Frontal cortex (tissue), 4 donors: ENCODE results near the gene ANK3. TPM values are rescaled to one million over a fixed set of nuclear protein-coding genes. Genes with fewer than 3 reads are reported as not detected.
"Not testable (repeated sequence)": the region's sequence is repeated elsewhere in the genome, so short reads cannot be mapped to it uniquely, and the experiment has no call there.

ENCODE experiments used
- DNase-seq, 2 donors: peaks; one replicate each; pipeline ENCODE4 v3.0.0; 2012; ENCODE audit warnings: low spot score in 2 of 2
- FAIRE-seq: peaks from 2 replicates; lab custom pipeline; 2012; peaks lifted over from hg19 to GRCh38; lab: Jason Lieb, UNC
- total RNA-seq: library from RNA; depleted of rRNA; stranded (reverse); fragments of >200 nt; gene quantifications from one replicate; pipeline ENCODE4 v1.2.3, GENCODE V29; 2014
- donor health status: control.
- donor health status: control.
- donor health status: control.

ANK3 gene
- total RNA-seq, 1 donor from 2014 or later = 205 TPM

GRCh38 chr10:60082744-60083344, 306.8 kb downstream of the ANK3 start:
- FAIRE-seq (no peak), DNase-seq (no peak)

GRCh38 chr10:60082341-60082740, 307.3 kb downstream of the ANK3 start:
- FAIRE-seq (no peak), DNase-seq (no peak)

DNA sequence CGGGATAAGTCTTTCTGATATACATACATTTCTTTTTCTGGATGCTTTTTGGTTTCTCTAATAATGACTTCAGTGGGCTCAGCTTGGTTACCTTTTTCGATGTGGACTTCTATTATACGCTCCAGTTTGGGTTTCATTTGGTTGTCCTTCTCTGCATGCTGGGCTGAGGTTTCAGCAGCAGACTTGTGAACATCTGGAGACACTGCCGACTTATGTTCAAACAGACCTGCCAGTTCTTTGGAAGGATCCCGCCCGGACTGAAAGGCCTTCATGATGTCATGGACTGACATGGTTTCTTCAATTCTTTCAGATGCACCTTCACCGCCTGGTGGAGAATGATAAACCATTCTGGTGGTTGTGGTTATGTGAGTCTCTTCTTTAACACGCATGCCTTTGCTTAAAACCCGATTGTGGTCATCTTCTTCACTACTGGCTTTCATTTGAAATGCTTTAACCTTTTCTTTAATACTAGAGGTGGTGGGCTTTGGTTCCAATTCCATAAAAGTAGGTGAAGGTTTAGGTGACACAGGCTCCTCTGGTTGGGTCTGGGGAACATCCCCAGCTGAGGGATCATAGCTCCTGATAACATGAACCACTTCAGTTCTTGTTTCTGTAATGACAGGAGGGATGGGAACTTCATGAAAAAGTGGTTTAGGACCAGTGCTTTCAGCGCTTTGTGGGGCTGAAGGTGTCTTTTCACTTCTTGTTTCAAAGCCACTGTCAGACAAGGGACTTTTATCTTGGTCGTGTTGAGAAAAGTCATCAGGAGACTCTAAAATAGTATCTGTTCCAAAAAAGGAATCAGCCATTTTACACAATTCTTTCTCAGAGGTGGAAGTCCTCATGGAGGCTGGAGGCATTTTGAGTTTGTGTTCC, 315.7 kb downstream of the ANK3 start:
- DNase-seq (no peak), FAIRE-seq (no peak)

- FAIRE-seq = no peak
- DNase-seq = no peak
Observed at GRCh38 chr10:60073397-60073780, 316.3 kb downstream of the ANK3 start.

- no peak for FAIRE-seq
- DNase-seq = no peak
Observed at GRCh38 chr10:60069311-60069710, 320.4 kb downstream of the ANK3 start.

DNA sequence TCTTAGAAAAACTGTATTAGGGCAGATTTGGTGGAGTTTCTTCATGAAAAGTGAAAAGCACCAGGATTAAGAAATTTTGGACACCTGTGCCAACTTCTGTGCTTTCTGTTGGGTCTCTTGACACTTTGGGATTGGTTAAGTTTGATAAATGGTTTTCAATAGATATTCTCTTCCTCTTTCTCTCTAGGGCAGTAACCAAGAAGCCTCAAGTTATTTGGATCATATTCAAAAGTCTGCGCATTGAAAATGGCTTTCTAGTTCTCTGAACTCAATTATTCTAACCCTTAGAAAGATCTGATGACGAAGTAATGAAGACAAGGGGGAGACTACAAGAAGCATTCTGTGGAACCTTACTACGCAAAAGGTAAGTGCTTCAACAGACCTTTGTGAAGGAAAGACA, 339.3 kb downstream of the ANK3 start:
- DNase-seq (no peak), FAIRE-seq (no peak)

- no peak for DNase-seq
- FAIRE-seq = no peak
Observed at GRCh38 chr10:60048091-60048501, 341.6 kb downstream of the ANK3 start.

DNA sequence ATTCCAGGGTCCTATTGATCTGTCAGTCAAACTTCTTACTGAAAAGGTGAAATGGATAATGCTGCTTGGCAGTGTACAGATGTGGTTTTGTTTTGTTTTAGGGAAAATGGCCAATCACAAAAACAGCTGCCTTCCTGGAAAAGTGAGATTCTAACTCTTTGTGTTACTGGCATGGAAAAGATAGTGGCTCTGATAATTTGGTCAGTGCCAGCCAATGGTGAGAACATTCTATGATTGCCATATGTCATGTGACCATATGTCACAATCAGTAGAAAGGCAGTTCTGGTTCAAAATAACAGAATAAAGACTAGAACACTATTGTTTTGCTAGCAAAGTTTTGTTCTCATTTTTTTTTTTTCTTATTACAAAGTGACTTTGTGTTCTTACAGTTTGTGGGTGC, 344.1 kb downstream of the ANK3 start:
- DNase-seq (no peak), FAIRE-seq (no peak)

DNA sequence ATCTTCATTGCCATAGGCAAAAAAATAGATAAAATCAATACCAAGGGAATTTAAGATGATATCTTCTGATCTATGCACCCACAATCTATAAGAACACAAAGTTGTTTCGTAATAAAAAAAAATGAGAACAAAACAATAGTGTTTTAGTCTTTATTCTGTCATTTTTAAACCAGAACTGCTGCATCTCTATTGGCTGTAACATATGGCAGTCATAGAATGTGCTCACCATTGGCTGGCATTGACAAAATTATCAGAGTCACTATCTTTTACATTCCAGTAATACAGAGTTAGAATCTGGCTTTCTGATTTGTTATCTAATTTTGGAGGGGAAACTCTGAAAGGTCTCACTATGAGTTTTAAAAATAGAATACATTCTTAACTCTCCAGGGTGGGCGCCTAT, 344.7 kb downstream of the ANK3 start:
- DNase-seq = no peak
- FAIRE-seq = no peak

DNA sequence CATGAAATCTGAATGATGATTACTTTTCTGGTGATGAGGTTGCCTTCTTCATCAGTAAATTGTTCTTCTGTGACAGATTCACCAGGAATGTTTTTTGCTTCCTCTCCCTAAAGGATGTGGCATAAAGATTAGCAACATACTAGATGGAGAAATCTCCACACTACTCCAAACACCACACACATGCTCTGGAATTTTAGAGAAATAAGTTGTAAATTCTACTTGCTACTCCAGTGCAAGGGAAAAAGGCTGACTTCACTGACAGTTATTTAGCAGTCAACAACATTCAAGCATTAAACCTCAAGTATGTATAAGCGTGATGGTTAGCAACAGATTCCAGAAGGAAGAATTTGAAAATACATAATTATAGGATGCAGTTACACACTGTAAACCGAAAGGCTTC, 345.4 kb downstream of the ANK3 start:
- DNase-seq (no peak), FAIRE-seq (no peak)

- FAIRE-seq = no peak
- DNase-seq = no peak
Observed at GRCh38 chr10:60043561-60044241, 346.0 kb downstream of the ANK3 start.

- no peak for DNase-seq
Observed at GRCh38 chr10:60042914-60043313, 346.8 kb downstream of the ANK3 start.

DNA sequence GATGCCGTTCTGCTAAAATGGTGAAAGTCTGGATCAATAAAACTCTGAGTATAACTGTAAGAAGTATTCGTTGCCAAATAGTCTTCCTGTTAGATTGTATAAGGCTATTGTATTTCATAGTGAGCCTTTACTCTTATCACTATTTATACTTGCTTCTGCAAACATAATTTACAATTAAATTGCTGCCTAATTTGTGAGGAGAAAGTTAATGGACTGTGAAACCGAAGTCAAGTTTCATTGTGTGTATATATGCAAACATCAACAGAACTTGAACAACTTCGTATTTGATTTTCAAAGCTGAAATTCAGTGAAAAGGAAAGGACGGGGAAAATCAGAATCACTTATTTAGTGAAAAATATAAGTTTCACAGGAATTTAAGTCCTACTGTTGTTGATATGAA, 347.4 kb downstream of the ANK3 start:
- FAIRE-seq = no peak
- no peak for DNase-seq

More at GRCh38 chr10:60042914-60043313, 346.8 kb downstream of the ANK3 start:
- no peak for FAIRE-seq

GRCh38 chr10:60041489-60042133, 348.1 kb downstream of the ANK3 start:
- FAIRE-seq (no peak), DNase-seq (no peak)

GRCh38 chr10:60040014-60040662, 349.5 kb downstream of the ANK3 start:
- no peak for FAIRE-seq

GRCh38 chr10:60035984-60036383, 353.7 kb downstream of the ANK3 start:
- DNase-seq (no peak), FAIRE-seq (no peak)

More at GRCh38 chr10:60040014-60040662, 349.5 kb downstream of the ANK3 start:
- DNase-seq = no peak

GRCh38 chr10:60035375-60035774, 354.3 kb downstream of the ANK3 start:
- FAIRE-seq, DNase-seq: not testable (repeated sequence)

- FAIRE-seq (no peak), DNase-seq (peak in 1 of 2 donors; percentile 18)
Observed at GRCh38 chr10:60032723-60033122, 357.0 kb downstream of the ANK3 start.

GRCh38 chr10:60031664-60032063, 358.0 kb downstream of the ANK3 start:
- FAIRE-seq (no peak), DNase-seq (no peak)

DNA sequence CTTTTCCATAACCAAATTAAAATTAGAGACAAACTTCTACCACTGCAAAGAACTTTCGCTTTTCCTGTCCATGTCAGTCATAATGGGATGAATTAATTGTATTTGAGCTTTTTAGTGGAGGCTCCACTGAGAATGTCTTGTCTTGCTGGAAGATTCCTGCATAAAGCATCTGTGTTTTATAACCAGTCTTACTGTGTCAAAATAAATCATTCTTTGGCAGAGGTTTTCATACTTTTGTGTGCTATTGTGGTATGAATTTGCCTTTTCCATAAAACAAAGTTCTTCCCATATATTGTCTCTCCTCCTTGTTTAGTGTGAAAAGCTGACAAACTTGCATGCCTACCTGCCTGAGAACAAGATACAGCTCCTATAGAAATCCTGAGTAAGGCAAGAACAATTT, 358.5 kb downstream of the ANK3 start:
- no peak for FAIRE-seq
- no peak for DNase-seq
